Left lobe of liver (tissue), 2 donors: ENCODE results near the gene IL1RAPL1. TPM values are rescaled to one million over a fixed set of nuclear protein-coding genes. Genes with fewer than 3 reads are reported as not detected.

Experiments used
- ATAC-seq: fragments of 200-7000 bp; cut with Tn5 transposase; one replicate; pipeline ENCODE4 v1.9.1; 2020; ENCODE audit warnings: mild to moderate bottlenecking, moderate library complexity
- DNase-seq: peaks from one replicate; pipeline ENCODE4 v3.0.0-alpha.2; 2020; ENCODE audit warnings: low spot score
- total RNA-seq: library from RNA; stranded (reverse); gene quantifications from one replicate; pipeline ENCODE4 v1.2.1, GENCODE V29; 2021
- donor health status: DM: no; HTN: no; CAD: no; lungs with moderate emphysema.
- donor health status: DM: no; HTN: yes; CAD: no.

IL1RAPL1 gene
- total RNA-seq, 1 donor from 2014 or later: not detected

DNA sequence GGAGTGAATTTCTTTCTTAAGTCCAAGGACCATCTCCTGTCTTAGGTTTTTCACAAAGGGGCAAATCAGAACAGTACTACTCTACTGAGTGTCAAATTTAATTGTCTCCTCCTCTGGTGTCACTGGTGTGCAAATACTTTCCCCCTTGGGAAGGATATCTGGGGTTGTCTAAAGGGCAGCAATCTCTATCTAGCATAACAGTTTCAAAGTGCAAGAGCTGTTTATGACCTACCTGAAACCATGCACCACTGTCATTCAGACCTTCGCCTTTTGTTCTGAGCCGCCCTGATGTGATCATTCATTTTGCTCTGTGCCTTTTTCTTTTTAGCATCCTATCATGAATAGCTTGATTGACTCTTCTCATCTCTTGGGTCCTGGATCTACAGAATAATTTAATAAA, 39.3 kb downstream of the IL1RAPL1 start:
- DNase-seq: no peak
- no peak for ATAC-seq

DNA sequence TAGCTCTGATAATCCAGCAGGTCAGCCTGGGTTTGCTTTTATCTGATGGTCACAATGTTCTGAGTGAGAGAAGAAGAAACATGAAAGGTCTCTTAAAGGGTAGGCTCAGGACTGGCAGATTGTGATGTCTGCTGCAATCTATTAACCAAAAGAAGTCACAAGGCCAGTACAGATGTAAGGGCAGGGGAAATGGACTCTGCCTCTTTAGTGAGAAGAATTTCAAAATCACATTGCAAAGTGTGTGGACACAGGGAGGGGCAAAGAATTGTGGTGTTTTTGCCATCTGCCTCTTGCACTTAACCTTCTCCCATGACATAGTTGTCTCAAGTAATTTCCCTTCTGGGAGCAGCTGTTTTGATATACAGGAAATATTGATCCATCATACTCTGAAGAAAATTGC, 40.9 kb downstream of the IL1RAPL1 start:
- DNase-seq (peak; percentile 40), ATAC-seq (peak; percentile 93)

DNA sequence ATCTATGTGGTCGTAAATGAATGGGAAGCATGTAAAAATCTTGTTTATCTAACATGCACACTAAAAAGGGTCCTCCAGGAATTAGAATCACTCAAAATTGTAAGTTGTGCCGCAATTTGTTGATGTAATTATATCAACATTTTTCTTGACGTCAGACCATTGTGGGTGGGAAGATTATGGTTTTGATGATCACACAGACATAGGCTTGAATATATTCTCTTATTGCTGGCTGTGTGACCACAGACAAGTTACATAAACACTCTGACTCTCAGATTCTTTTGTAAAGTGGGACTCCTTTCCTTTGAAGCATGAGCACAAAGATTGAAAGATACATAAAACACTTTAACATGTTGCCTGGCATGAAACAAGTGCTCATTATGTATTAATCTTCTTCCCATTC, 51.5 kb downstream of the IL1RAPL1 start:
- ATAC-seq: no peak
- DNase-seq: no peak

DNA sequence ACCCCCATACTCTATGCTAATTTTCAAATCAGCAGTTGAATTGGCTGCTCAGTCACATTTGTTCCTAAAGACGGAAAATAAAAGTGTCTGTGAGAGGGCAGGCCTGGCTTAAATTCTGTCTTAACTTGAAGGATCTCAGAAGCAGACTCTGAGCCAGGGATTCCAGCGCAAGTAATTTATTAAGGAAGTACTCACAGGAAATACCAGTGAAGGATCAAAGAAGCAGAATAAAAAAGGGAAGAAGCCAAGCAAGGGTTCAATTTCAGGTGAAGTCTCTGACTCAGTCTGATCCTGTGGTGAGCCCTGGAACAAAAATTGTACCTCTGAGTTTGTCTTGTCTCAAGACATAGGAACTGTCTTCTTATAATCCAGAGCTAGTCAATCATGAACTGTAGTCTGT, 52.2 kb downstream of the IL1RAPL1 start:
- no peak for ATAC-seq
- no peak for DNase-seq

DNA sequence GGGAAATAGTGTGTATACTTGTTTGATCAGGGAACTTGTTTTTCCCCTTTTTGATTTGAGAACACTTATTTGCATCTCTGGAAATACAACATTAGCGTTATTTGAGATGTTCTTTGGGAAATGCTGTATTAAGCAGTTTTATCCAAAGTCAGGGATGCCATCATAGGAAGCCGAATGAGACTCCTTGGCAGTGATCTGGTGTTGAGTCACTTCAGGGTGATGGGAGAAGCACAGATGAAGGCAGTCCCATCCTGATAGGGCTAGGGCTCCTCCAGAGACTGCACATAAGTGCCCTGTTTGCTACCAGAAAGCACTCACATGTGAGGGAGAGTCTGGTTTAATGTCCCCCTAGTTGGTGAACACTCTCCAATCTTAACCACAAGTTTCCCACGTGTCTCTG, 62.3 kb downstream of the IL1RAPL1 start:
- ATAC-seq (no peak), DNase-seq (no peak)

DNA sequence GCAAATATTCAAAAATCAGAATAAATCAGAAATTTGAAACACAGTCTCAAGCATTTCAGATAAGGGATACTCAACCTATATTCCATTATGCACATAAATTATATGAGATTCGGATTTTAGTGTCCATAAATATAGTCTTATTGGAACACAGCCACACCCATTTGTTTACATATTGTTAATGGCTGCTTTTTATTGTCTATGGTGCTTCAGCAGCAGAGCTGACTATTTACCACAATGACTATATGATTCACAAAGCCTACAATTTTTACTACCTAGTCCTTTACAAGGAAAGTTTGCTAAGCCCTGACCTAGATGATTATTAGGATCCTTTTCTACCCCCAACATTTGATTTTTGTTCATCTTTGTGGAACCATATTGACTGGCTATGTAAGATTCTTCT, 63.9 kb downstream of the IL1RAPL1 start:
- DNase-seq: no peak
- ATAC-seq: no peak

DNA sequence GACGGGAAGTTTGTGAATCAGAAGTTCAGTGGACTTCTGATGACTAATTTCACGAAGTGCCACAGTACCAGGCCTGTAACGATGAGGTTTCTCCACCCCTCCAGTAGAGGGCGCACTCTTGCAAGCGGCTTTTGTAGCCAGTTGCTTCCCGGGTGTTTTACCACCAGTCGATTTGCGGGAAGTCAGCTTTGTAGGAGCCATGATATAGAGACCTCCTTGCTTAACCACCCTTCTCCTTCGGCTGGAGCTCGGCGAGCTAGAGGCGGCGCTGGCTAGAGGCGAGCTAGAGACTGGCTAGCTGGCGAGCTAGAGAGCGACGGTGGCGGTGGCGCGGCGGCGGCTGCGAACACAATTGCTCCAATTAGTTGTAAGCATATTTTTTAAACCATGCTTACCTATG, 72.0 kb downstream of the IL1RAPL1 start:
- ATAC-seq: no peak
- peak; percentile 43 for DNase-seq

DNA sequence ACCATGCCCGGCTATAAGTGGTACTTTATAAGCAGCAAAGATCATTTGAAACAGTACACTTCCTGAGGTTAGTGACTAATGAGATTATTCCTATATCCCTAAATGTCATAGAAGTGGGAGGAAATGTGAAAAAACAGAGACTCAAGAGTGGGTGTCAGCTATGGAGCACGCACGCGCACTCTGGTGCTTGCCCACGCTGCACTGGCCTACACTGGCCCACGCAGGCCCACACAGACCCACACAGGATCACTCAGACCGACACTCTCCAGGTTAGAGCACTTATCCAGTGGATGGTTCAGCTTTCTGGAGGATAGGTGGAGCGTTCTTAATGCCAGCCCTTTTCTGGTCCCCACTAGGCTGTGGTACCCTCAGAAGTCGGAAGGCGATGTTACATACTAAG, 78.5 kb downstream of the IL1RAPL1 start:
- ATAC-seq (no peak), DNase-seq (no peak)

DNA sequence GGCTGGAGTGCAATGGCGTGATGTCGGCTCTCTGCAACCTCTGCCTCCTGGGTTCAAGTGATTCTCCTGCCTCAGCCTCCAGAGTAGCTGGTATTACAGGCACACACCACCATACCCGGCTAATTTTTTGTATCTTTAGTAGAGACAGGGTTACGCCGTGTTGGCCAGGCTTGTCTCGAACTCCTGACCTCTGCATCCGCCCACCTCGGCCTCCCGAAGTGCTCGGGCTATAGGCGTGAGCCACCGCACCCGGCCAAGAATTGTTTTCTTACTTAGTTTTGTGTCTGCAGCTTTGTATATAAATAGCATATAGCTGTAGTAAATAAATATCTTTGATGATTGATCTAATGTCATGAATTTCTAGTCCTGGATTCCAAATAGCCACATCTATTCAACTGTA, 81.1 kb downstream of the IL1RAPL1 start:
- no peak for DNase-seq
- ATAC-seq: no peak

DNA sequence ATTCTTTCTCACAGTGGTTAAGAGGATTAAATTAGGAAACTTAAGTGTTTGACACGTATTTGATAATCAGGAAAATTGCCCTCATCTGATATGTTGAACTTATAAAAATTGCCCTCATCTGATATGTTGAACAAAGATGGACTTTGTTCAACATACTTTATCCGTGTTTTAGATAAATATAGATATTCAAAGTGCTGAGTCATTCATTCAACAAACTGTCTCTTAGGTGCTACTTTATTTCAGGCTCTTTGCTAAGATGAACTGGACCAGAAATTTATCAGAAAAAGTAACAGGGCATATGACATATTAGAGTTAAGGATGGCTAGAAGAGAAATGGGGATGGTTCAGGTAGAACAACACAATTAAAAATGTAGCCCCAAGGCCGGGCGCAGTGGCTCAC, 81.7 kb downstream of the IL1RAPL1 start:
- no peak for DNase-seq
- no peak for ATAC-seq

DNA sequence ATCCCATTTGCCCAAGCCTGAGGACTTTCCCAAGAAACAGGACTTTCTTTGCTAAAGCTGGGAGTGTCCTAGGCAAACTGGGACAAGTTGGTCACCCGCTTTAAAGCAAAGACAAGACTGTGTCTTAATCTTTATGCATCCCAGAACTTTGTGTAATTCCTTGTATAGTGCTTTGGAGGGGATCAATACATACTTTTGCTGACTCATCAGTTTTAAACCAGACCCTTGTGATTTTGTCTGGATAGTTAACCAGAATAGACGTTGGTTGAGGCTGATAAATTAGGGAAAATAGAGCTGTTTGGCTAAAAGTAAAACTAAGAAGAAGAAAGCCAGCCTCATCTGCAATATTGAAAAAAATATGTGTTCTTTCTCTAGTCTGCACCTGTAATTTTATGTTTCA, 82.8 kb downstream of the IL1RAPL1 start:
- ATAC-seq: no peak
- no peak for DNase-seq

DNA sequence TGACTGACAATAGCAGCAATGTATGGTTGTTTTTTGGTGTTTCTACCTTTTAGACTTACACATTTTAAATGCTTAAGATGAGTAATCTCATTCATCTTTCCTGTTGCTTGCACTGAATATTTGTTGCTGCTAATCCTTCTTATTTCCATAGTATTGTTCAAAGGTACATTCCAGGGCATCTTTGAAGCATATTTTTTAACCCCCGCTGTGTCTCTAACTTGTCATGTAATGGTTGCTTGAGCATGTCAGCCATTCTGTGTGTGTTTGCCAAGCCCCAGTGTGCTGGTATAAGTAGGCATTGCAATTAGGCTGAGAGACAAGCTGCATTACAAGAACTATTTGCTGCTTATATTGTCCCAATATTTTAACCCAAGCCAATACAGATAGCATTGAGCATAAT, 87.9 kb downstream of the IL1RAPL1 start:
- no peak for ATAC-seq
- DNase-seq: no peak

DNA sequence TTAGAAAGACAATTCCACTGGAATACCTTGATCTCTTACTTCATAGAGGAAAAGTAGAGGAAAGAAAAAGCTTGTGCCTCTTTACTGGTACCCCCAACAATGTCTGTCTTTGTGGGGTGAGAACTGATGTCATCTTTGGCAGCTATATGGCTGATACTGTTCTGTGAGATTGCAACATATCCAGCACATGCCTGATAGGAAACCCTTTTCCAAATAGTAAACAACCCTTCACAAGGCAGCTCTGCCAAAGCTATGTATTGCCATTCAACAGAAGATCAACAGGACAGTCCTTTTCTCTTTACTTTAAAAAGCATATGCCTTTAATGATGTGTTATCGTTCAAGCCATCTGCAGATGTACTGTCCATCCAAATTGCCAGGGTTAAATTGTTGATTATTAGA, 105.9 kb downstream of the IL1RAPL1 start:
- ATAC-seq (peak; percentile 39), DNase-seq (no peak)

DNA sequence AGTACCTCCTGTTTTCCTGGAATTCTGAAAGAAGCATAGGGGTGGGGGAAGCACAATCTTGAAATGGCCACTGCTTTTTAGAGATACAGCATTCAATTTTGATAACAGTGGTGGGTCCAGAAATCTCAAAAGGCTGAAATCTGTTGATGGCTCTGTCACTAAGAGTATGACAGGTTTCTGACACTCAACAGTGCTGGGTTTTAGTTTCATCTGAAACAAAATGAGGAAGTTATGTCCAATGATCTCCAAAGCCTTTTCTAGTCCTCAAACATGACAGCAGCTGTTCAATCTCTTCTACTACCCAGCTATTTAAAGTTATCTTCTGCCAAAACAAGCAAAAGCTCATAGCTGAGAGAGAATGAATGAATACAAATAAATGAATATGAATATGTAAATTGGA, 110.5 kb downstream of the IL1RAPL1 start:
- DNase-seq (no peak), ATAC-seq (no peak)

DNA sequence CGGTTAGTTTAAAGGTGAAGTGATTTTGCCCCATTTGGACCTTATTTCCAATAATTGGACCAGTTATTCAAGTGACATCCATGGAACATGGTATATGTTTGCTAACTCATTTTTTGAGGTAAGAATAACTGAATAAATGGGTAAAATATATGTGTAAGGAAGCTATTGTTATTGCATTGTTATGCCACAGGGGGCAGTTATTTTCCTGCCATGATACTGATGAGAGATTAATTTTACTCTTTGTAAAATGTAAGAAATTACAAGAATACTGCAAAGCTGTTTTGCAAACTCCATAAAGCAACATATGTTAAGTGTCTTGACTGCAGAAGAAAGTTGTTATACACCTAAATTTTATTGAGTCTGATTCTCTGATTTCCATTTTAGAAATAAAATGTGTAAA, 114.0 kb downstream of the IL1RAPL1 start:
- ATAC-seq: no peak
- DNase-seq: no peak

DNA sequence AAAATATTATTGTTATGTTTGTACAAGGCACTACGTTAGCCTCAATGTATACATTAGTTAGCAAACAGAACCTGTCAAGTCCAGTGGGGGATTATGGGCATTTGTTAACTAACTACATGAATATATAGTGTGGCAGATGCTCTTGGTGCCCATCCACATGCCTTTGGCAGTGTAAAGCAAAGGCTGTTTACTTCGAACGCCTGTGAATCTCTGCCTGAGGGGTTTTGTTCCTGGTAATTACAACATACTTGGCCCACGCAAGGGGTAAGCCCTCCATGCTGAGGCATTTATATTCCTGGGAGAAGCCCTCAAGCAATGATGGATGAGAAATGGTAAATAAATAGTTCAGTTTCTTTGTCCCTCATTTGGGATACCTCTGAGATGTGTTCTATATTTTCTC, 119.7 kb downstream of the IL1RAPL1 start:
- DNase-seq (no peak), ATAC-seq (no peak)

DNA sequence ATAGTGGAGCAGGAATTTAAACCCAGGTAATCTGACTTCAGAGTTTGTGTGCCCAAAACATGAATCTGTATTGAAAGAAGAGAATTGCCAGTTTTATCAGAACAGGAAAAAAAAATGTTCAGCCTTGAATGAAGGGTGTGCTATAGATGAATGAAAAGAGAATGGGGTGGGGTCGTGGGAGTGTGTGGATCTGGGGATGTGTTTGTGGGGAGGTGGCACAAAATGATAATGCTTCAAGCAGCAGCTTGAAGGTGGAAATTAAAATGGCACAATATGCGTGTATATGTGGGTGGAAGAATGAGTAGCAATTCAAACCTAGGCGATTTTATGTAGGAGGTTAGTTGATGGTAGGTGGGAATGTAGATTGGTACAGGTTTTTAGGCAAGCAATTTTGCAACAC, 122.2 kb downstream of the IL1RAPL1 start:
- ATAC-seq (no peak), DNase-seq (no peak)

DNA sequence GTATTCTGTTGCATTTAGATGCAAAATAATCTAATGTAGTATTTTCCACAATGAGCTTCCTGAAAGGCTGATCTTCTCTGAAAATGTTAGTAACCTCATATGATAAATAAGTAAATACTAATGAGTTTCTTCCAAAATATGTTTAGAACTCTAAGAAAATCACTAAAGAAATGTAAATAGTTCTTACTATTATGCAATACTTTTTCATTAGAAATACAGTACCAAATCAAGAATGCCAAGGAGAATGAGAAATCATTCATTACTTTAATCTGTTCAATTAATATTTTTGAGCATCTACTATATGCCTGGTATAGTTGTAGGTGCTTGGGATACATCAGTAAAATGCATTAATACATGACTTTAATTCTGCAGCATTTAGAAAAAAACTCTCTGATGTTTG, 130.6 kb downstream of the IL1RAPL1 start:
- ATAC-seq (no peak), DNase-seq (no peak)

DNA sequence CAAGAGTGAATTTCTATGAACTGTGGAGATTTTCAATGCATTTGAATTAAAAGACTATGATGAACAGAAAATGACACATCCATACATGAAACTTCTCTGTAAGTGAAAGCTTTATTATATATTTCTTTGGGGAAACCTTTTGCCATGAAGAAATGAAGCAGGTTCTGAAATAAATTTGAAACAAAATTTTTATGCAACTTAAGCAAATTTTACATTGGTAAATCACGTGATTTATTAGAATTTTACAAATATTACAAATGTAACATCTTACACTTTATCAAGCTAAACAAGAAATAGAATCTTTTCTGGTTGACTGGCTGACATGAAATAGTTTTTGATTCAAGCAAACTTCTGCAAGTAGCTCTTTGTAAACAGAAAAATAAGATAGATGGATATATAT, 131.2 kb downstream of the IL1RAPL1 start:
- no peak for ATAC-seq
- DNase-seq: no peak

DNA sequence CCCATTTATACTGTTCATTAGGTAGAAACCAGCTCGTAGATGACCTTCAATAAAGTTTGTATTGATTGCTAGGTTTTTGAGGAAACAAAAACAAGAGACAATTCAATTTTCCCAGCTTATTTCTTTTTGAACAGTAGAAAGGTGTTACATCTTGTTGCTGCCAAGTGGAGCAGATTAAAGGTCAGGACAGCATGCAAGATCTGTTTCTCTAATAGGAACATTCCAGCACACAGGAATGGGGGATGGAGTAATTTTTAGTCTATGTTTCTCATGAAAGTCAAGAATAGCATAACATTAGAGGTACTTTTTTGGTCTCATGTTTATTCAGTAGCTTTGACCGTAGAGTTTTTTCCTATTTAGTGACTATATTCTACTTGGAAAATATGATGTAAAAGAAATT, 132.4 kb downstream of the IL1RAPL1 start:
- ATAC-seq (peak; percentile 70), DNase-seq (no peak)

DNA sequence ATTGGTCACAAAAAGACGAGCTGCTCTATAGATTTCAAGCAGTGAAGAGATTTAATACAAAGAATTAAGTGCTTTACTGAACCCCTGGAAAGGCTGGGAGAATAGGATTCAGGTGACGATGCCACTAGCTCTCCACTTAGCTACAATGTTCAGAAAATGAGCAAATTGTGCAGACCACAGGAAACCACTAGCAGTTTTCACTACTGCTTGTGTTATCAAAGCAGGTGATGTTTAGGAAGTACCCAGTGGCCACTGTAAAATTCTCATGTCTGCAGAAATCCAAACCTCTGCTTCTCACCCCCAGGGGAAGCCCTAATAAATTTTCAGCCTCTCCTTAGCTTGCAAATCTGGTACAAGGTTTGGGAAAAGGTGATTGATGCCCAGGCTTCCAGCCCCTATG, 165.1 kb downstream of the IL1RAPL1 start:
- DNase-seq: no peak
- no peak for ATAC-seq

DNA sequence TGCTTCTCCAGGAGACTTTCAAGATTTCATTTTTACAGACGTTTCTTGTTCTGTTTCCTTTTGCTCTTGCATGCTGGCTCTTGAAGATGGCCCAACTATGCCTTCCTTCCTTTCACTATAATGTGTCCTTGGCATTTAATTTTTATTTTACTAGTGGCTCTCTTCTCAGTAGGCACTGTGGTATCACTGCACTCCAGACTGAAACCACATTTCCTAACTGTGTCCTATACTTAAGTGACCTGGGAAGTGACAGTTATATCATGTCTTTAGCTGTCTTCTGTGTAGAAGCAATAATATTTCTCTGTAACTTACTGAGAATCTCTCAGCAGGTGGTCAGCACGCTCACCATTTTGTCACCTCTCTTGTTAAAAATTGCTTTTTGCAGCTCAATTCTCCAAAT, 168.9 kb downstream of the IL1RAPL1 start:
- DNase-seq: no peak
- ATAC-seq: no peak

DNA sequence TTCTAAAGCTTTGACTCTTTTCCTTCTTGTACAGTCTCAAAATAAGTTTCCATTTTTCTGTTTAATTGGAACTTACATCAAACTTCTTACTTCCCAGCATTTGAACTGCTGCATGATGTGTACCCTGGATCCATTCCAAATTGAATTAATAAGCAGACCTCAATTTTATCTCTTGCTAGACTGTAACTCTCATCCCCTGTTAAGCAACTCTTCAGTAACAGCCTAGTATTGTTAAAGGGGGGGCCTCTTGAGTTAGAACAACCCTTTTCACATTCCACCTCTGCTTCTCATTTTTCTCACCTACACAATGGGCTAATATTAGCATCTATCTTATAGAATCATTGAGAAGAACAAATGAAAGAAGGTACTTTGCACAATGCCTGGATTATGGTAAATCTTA, 169.4 kb downstream of the IL1RAPL1 start:
- ATAC-seq (no peak), DNase-seq (no peak)

DNA sequence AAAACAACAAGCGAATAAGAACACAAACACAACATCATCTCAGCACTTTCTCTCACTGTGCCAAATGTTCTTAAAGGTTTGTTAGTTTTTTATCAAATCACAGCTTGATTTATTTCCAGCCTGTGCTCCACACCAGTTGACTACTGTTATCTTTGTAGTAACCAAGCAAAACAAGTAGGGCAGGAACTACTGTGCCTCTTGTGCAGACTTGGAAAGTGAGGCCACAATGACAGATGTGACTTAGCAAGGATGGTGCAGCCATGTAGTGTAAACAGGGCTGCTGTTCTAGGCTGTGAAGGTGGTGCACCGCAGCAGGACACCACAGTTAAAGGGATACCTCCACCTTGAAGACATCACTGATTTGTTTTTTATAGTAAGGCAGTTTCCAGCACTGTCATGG, 170.0 kb downstream of the IL1RAPL1 start:
- DNase-seq (no peak), ATAC-seq (no peak)
